ENCODE data around the gene ZNF880. TPM values are rescaled to one million over a fixed set of nuclear protein-coding genes. Genes with fewer than 3 reads are reported as not detected.
A peak's percentile ranks its signal among the peaks of the same experiment; 100 is the strongest.

The ZNF880 gene
- total RNA-seq, 1 donor from 2014 or later: 17.8 TPM

DNA sequence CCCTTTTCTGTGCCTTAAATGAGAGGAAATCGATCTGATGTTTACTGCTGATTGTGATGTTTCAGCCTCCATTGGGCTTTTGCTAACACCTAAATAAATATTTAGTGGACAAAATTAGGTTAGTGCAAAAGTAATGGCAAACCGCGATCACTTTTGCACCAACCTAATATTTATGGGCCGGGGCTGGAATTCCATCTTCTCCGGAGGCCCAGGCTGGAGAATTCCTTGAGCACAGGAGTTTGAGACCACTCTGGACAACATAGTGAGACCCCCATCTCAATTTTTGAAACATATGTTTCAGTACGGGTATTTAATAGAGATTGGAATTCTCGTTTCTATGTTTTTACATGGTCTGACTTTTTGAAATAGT lies 603 bp downstream of the ZNF880 start:
- Histone ChIP-seq H3K9me3 (peaks cover 33% of the 10 kb centered on the region), H3K36me3 (peaks cover 23% of the 10 kb centered on the region)
- intact Hi-C loops (cut with DNase I): no loop called here

GRCh38 chr19:52391135-52391534 lies 21.4 kb downstream of the ZNF880 start:
- ATAC-seq: no peak
- DNase-seq: no peak
- Histone ChIP-seq H3K4me1 (no peaks in the 10 kb centered on the region), H3K4me3 (no peak overlapping the region), H3K27ac (no peak overlapping the region), H3K36me3 (no peaks in the 10 kb centered on the region), H3K9me3 (peaks cover 36% of the 10 kb centered on the region), H3K27me3 (no peaks in the 10 kb centered on the region)
- TF ChIP-seq CTCF (IDR thresholded peaks at IDR 0.05): no peak
- intact Hi-C loops (cut with DNase I): no loop called here

More for the DNA sequence above, 603 bp downstream of the ZNF880 start:
- Histone ChIP-seq H3K27me3 (no peaks in the 10 kb centered on the region), H3K4me3 (peak overlapping the region; percentile 74), H3K27ac (peak overlapping the region; percentile 96), H3K4me1 (peaks cover 7% of the 10 kb centered on the region)
- DNase-seq (no peak), ATAC-seq (no peak)
- no peak for TF ChIP-seq CTCF (IDR thresholded peaks at IDR 0.05)

- H3K9me3 ChIP-seq: peaks cover 5% of the 10 kb centered on the region
Measured at GRCh38 chr19:52397310-52398080, 27.8 kb downstream of the ZNF880 start, which contains the start of gene ZNF528. Gene ZNF528 (plus strand): TSS chr19:52397849. CDS start chr19:52402014, 4,165 bp downstream.

DNA sequence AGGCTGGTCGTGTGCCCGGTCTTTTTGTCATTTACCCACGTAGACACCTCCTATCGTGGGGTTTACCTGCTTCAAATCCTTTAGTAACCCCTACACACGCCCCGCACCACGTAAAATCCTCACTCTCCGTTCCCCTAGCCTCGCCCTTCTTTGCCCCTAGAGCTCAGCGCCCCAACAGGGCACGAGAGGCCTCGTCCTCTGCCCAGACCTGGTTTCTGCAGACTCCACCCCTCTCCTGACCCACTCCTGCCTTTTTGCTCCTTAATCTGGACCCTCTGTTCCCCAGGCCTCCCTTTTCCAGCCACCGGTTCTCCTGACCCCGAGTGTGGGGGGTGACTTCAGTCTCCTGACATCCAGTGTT lies 28.3 kb downstream of the ZNF880 start:
- peak; percentile 50 for ATAC-seq
- no peak for TF ChIP-seq CTCF (IDR thresholded peaks at IDR 0.05)
- Histone ChIP-seq H3K9me3 (peaks cover 5% of the 10 kb centered on the region), H3K4me1 (peaks cover 15% of the 10 kb centered on the region), H3K4me3 (peak overlapping the region; percentile 63), H3K27ac (peak overlapping the region; percentile 78), H3K27me3 (no peaks in the 10 kb centered on the region), H3K36me3 (peaks cover 19% of the 10 kb centered on the region)
- intact Hi-C loops (cut with DNase I): no loop called here
- no peak for DNase-seq

More at GRCh38 chr19:52397310-52398080, 27.8 kb downstream of the ZNF880 start, which contains the start of gene ZNF528:
- peak; percentile 98 for DNase-seq
- Histone ChIP-seq H3K27ac (peak within 1 kb of the TSS; percentile 78), H3K4me1 (peaks cover 15% of the 10 kb centered on the region), H3K27me3 (no peaks in the 10 kb centered on the region), H3K4me3 (peak within 1 kb of the TSS; percentile 63), H3K36me3 (peaks cover 13% of the 10 kb centered on the region)
- intact Hi-C loops (cut with DNase I): no loop called here
- TF ChIP-seq CTCF (IDR thresholded peaks at IDR 0.05): no peak
- peak; percentile 100 for ATAC-seq

- H3K4me1 ChIP-seq: no peaks in the 10 kb centered on the region
- peaks cover 61% of the 10 kb centered on the region for H3K9me3 ChIP-seq
- H3K27me3 ChIP-seq: no peaks in the 10 kb centered on the region
- no peak for DNase-seq
- TF ChIP-seq CTCF (IDR thresholded peaks at IDR 0.05): no peak
- H3K4me3 ChIP-seq: no peak overlapping the region
- H3K36me3 ChIP-seq: peaks cover 58% of the 10 kb centered on the region
- intact Hi-C loops (cut with DNase I): no loop called here
- no peak overlapping the region for H3K27ac ChIP-seq
- no peak for ATAC-seq
Measured at GRCh38 chr19:52410276-52410675, 40.6 kb downstream of the ZNF880 start.

Measured in upper lobe of right lung (tissue), 1 donor.